Measurements from ENCODE around the gene SSC5D. TPM values are rescaled to one million over a fixed set of nuclear protein-coding genes. Genes with fewer than 3 reads are reported as not detected.

SSC5D gene
- total and polyA plus RNA-seq, 2 of the 4 experiments (the other 2 are of a cell fraction) = 1.4 to 19.1 TPM

- H2AK9ac ChIP-seq (replicated peaks; ENCODE audit: low read depth, low read length, poor library complexity) = no peak overlapping the region
- H2BK15ac ChIP-seq (ENCODE audit: low read depth, low read length) = no peak overlapping the region
- H3K4ac ChIP-seq (ENCODE audit: low read depth, low read length) = no peak overlapping the region
- no peak overlapping the region for H2AFZ ChIP-seq (replicated peaks; ENCODE audit: low read length, poor library complexity)
- no peak overlapping the region for H4K5ac ChIP-seq (ENCODE audit: low read depth, low read length)
- no peak overlapping the region for H3K4me3 ChIP-seq (ENCODE audit: insufficient read depth, low read depth, low read length)
- no peaks in the 10 kb centered on the region for H3K36me3 ChIP-seq (ENCODE audit: control insufficient read depth, insufficient read depth, low read length)
- no peaks in the 10 kb centered on the region; the same call in 1 of the 2 replicates for H3K9me3 ChIP-seq (ENCODE audit: control insufficient read depth, insufficient read depth, low read length)
- no peak overlapping the region for H2BK5ac ChIP-seq (ENCODE audit: low read depth, low read length, poor library complexity, severe bottlenecking)
- in situ Hi-C loops (cut with MboI; ENCODE audit: low sequenced_read_pairs) (no loop called here), intact Hi-C loops (cut with micrococcal nuclease) (no loop called here), dilution Hi-C loops (cut with HindIII; ENCODE audit: low sequenced_read_pairs, unreplicated experiment) (no loop called here)
- no peaks in the 10 kb centered on the region for H4K20me1 ChIP-seq (ENCODE audit: insufficient read depth, low read length)
- no peak overlapping the region for H4K8ac ChIP-seq (ENCODE audit: low read depth in 2 of 2, low read length in 2 of 2)
- no peak overlapping the region for H3K18ac ChIP-seq (ENCODE audit: low read depth, low read length)
- no peak overlapping the region for H4K91ac ChIP-seq (ENCODE audit: insufficient read depth, low read depth, low read length)
- no peak overlapping the region for H3K4me2 ChIP-seq (ENCODE audit: low read depth, low read length)
- DNase-seq = no peak
- no peaks in the 10 kb centered on the region for H3K79me1 ChIP-seq (ENCODE audit: low read depth in 1 of 2, low read length in 2 of 2)
- WGBS, 2 experiments (ENCODE audit: extremely low coverage in 2 of 2, insufficient read length in 1 of 2) = 58 to 100% methylated on average over 1 to 3 of the region's 5 CpGs
- H3K4me1 ChIP-seq (ENCODE audit: control insufficient read depth, insufficient read depth, low read length) = peaks cover 16% of the 10 kb centered on the region
- no peaks in the 10 kb centered on the region; the same call in 1 of the 2 replicates for H3K27me3 ChIP-seq (ENCODE audit: control insufficient read depth, insufficient read depth, low read length)
- no peak overlapping the region for H2BK120ac ChIP-seq (ENCODE audit: low read depth, low read length)
- no peak overlapping the region for H3K23ac ChIP-seq (ENCODE audit: low read depth, low read length)
- 0 out of 2 replicates have a peak, but pooled peaks cover 8% of the 10 kb centered on the region for H3K9me1 ChIP-seq (ENCODE audit: insufficient read depth, low read length)
- CTCF ChIA-PET = no interaction called here
- no TSS peak for BruUV-seq (replicated peaks)
- TF ChIP-seq MAZ (IDR thresholded peaks at IDR 0.05; ENCODE audit: borderline replicate concordance, low read depth, low read length) = no peak
- H3K9ac ChIP-seq (ENCODE audit: low read depth, low read length) = no peak overlapping the region
- ATAC-seq (ENCODE audit: low read depth) = no peak
- POLR2A ChIA-PET (ENCODE audit: unreplicated experiment) = no interaction called here
- H3K56ac ChIP-seq (ENCODE audit: extremely low read depth, insufficient read depth, low read length) = no peak overlapping the region
- H2AK5ac ChIP-seq (ENCODE audit: low read depth, low read length) = no peak overlapping the region
- H3K14ac ChIP-seq (replicated peaks; ENCODE audit: low read depth, low read length) = no peak overlapping the region
- H2BK20ac ChIP-seq (ENCODE audit: low read depth, low read length) = no peak overlapping the region
- no peak overlapping the region for H3K27ac ChIP-seq (ENCODE audit: insufficient read depth, low read length)
Measured at GRCh38 chr19:55543567-55543966, 55.3 kb downstream of the SSC5D start.

All from IMR-90 (cell line).